Measurements from ENCODE around the gene CTXN1. TPM values are rescaled to one million over a fixed set of nuclear protein-coding genes. Genes with fewer than 3 reads are reported as not detected.

The CTXN1 gene
- total RNA-seq, 4 donors from 2014 or later, result 1.6 to 2.5 (median 2.4) TPM; not detected in 1

GRCh38 chr19:7888145-7888825, 37.6 kb downstream of the CTXN1 start, which contains the start of gene LRRC8E:
Gene LRRC8E (plus strand): TSS chr19:7888510. CDS start chr19:7895604, 7,094 bp downstream.
- H3K9me3 ChIP-seq, result no peaks in the 10 kb centered on the region
- H3K36me3 ChIP-seq, result no peaks in the 10 kb centered on the region
- no peak for TF ChIP-seq POLR2A (IDR thresholded peaks at IDR 0.05)
- TF ChIP-seq CTCF (IDR thresholded peaks at IDR 0.05), result no peak
- peak within 1 kb of the TSS in 2 of 4 donors; percentile 53 to 56 for H3K4me3 ChIP-seq
- H3K27me3 ChIP-seq, result peaks cover 0 to 10% of the 10 kb centered on the region in 2 donors
- peak in 2 of 3 donors; percentile 79 to 86 for DNase-seq
- H3K27ac ChIP-seq, result no peak within 1 kb of the TSS
- H3K4me1 ChIP-seq, result peaks cover 0 to 12% (median 0%) of the 10 kb centered on the region in 4 donors

GRCh38 chr19:7887408-7888144, 38.4 kb downstream of the CTXN1 start:
- Histone ChIP-seq H3K9me3 (no peaks in the 10 kb centered on the region), H3K27me3 (peaks cover 0 to 10% of the 10 kb centered on the region in 2 donors), H3K36me3 (no peaks in the 10 kb centered on the region), H3K4me3 (peak overlapping the region in 1 of 4 donors; percentile 56), H3K4me1 (peaks cover 0 to 12% (median 0%) of the 10 kb centered on the region in 4 donors), H3K27ac (no peak overlapping the region)
- no peak for DNase-seq
- TF ChIP-seq CTCF (IDR thresholded peaks at IDR 0.05) (no peak), POLR2A (IDR thresholded peaks at IDR 0.05) (no peak)

- Histone ChIP-seq H3K4me3 (no peak overlapping the region), H3K27ac (no peak overlapping the region), H3K4me1 (peaks cover 0 to 12% (median 0%) of the 10 kb centered on the region in 4 donors), H3K9me3 (no peaks in the 10 kb centered on the region), H3K27me3 (peaks cover 0 to 10% of the 10 kb centered on the region in 2 donors), H3K36me3 (no peaks in the 10 kb centered on the region)
- no peak for TF ChIP-seq POLR2A (IDR thresholded peaks at IDR 0.05)
- no peak for DNase-seq
Observed at GRCh38 chr19:7885818-7886217, 40.1 kb downstream of the CTXN1 start.

GRCh38 chr19:7883796-7884570, 42.0 kb downstream of the CTXN1 start:
- no peak for TF ChIP-seq POLR2A (IDR thresholded peaks at IDR 0.05)
- no peak for TF ChIP-seq CTCF (IDR thresholded peaks at IDR 0.05)

GRCh38 chr19:7883105-7883504, 42.8 kb downstream of the CTXN1 start:
- Histone ChIP-seq H3K4me1 (peaks cover 0 to 2% (median 0%) of the 10 kb centered on the region in 4 donors), H3K36me3 (no peaks in the 10 kb centered on the region), H3K27ac (no peak overlapping the region), H3K4me3 (no peak overlapping the region), H3K9me3 (no peaks in the 10 kb centered on the region), H3K27me3 (peaks cover 0 to 3% of the 10 kb centered on the region in 2 donors)
- TF ChIP-seq POLR2A (IDR thresholded peaks at IDR 0.05) (no peak), CTCF (IDR thresholded peaks at IDR 0.05) (no peak)
- no peak for DNase-seq

More at GRCh38 chr19:7883796-7884570, 42.0 kb downstream of the CTXN1 start:
- H3K4me1 ChIP-seq, result peaks cover 0 to 11% (median 0%) of the 10 kb centered on the region in 4 donors
- H3K9me3 ChIP-seq, result no peaks in the 10 kb centered on the region
- no peak for DNase-seq
- H3K27ac ChIP-seq, result no peak overlapping the region
- peaks cover 0 to 10% of the 10 kb centered on the region in 2 donors for H3K27me3 ChIP-seq
- H3K36me3 ChIP-seq, result no peaks in the 10 kb centered on the region
- no peak overlapping the region for H3K4me3 ChIP-seq
